ENCODE measurements around the gene SSR2. TPM values are rescaled to one million over a fixed set of nuclear protein-coding genes. Genes with fewer than 3 reads are reported as not detected.
A peak's percentile ranks its signal among the peaks of the same experiment; 100 is the strongest.

Gene SSR2
- total RNA-seq, 4 donors from 2014 or later: 115 to 215 (median 179) TPM

- Histone ChIP-seq H3K9me3 (no peaks in the 10 kb centered on the region), H3K27me3 (no peaks in the 10 kb centered on the region), H3K4me3 (no peak overlapping the region), H3K4me1 (peaks cover 54 to 77% (median 74%) of the 10 kb centered on the region in 3 donors), H3K27ac (peak overlapping the region; percentile 44 to 98 (median 66)), H3K36me3 (peaks cover 20 to 64% (median 22%) of the 10 kb centered on the region in 3 donors)
- DNase-seq: no peak
- intact Hi-C loops (cut with DNase I): no loop called here
- 44 to 53% methylated on average over 2 to 3 of the region's 3 CpGs for WGBS, 2 donors
- TF ChIP-seq POLR2A (IDR thresholded peaks at IDR 0.05) (no peak), CTCF (IDR thresholded peaks at IDR 0.05) (no peak)
Measured at GRCh38 chr1:155968670-155969069, 52.1 kb downstream of the SSR2 start.

GRCh38 chr1:155968051-155968400, 52.7 kb downstream of the SSR2 start:
- Histone ChIP-seq H3K4me3 (peak overlapping the region in 1 of 4 donors; percentile 42), H3K4me1 (peaks cover 55 to 72% (median 69%) of the 10 kb centered on the region in 3 donors), H3K27ac (peak overlapping the region; percentile 44 to 98 (median 80)), H3K27me3 (no peaks in the 10 kb centered on the region), H3K36me3 (peaks cover 21 to 71% (median 23%) of the 10 kb centered on the region in 3 donors), H3K9me3 (no peaks in the 10 kb centered on the region)
- TF ChIP-seq POLR2A (IDR thresholded peaks at IDR 0.05): no peak
- TF ChIP-seq CTCF (IDR thresholded peaks at IDR 0.05): no peak
- 56 to 71% methylated on average over 6 to 7 of the region's 7 CpGs for WGBS, 2 donors
- no peak for DNase-seq
- intact Hi-C loops (cut with DNase I): no loop called here

GRCh38 chr1:155967341-155968050, 53.3 kb downstream of the SSR2 start:
- no peak for DNase-seq
- intact Hi-C loops (cut with DNase I): no loop called here
- WGBS, 2 donors: 48 to 65% methylated on average over 8 to 13 of the region's 13 CpGs
- no peak for TF ChIP-seq POLR2A (IDR thresholded peaks at IDR 0.05)
- TF ChIP-seq CTCF (IDR thresholded peaks at IDR 0.05): no peak
- peaks cover 56 to 72% (median 69%) of the 10 kb centered on the region in 3 donors for H3K4me1 ChIP-seq
- H3K9me3 ChIP-seq: no peaks in the 10 kb centered on the region
- H3K27ac ChIP-seq: peak overlapping the region; percentile 44 to 98 (median 80)
- H3K4me3 ChIP-seq: peak overlapping the region in 1 of 4 donors; percentile 42
- no peaks in the 10 kb centered on the region for H3K27me3 ChIP-seq
- peaks cover 25 to 76% (median 28%) of the 10 kb centered on the region in 3 donors for H3K36me3 ChIP-seq

- Histone ChIP-seq H3K4me3 (no peak overlapping the region), H3K27me3 (no peaks in the 10 kb centered on the region), H3K27ac (peak overlapping the region; percentile 44 to 98 (median 80)), H3K9me3 (no peaks in the 10 kb centered on the region), H3K4me1 (peaks cover 49 to 71% (median 69%) of the 10 kb centered on the region in 3 donors), H3K36me3 (peaks cover 25 to 83% (median 34%) of the 10 kb centered on the region in 3 donors)
- 62 to 78% methylated on average over 2 to 7 of the region's 7 CpGs for WGBS, 2 donors
- TF ChIP-seq CTCF (IDR thresholded peaks at IDR 0.05): no peak
- no peak for TF ChIP-seq POLR2A (IDR thresholded peaks at IDR 0.05)
- no peak for DNase-seq
- intact Hi-C loops (cut with DNase I): no loop called here
Measured at GRCh38 chr1:155966750-155967149, 54.0 kb downstream of the SSR2 start.

GRCh38 chr1:155966135-155966534, 54.6 kb downstream of the SSR2 start:
- Histone ChIP-seq H3K27me3 (no peaks in the 10 kb centered on the region), H3K9me3 (no peaks in the 10 kb centered on the region), H3K4me1 (peaks cover 43 to 69% (median 68%) of the 10 kb centered on the region in 3 donors), H3K36me3 (peaks cover 25 to 90% (median 40%) of the 10 kb centered on the region in 3 donors), H3K27ac (peak overlapping the region in 3 of 4 donors; percentile 73 to 98 (median 88)), H3K4me3 (no peak overlapping the region)
- TF ChIP-seq POLR2A (IDR thresholded peaks at IDR 0.05): no peak
- TF ChIP-seq CTCF (IDR thresholded peaks at IDR 0.05): no peak
- intact Hi-C loops (cut with DNase I): no loop called here
- 65 to 87% methylated on average over 4 to 6 of the region's 9 CpGs for WGBS, 2 donors
- DNase-seq: no peak
